ENCODE results near the gene C5orf47. TPM values are rescaled to one million over a fixed set of nuclear protein-coding genes. Genes with fewer than 3 reads are reported as not detected.

The C5orf47 gene
- total RNA-seq, 1 experiment from 2014 or later, result not detected

DNA sequence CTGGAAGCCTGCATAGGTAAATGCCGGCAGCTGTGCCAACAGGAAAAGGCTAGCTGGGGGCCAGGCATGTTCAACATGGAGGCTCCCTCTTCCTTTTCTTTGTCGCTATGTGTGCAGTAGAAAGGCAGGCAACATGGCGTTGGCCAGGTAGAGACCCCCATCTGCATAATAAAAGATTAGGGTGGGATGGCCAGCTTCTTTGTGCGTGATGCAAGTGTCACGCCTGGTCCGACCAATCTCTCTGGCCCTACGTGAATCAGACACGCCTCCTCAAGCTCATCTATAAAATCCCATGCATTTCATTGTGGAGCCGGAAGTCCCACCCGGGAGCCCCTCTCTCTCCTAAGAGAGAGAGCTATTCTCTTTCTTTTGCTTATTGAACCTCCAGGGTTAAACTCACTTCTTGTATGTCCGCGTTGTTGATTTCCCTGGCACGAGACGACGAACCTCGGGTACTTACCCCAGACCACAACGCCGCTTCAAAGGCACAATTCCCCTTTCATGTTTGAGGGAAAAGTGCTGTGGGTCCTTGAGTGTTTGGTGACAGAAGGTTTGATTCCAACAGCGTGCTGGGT lies 25.0 kb upstream of the C5orf47 start:
- BruUV-seq (replicated peaks), result no TSS peak
- Histone ChIP-seq H3K9ac (ENCODE audit: low read length) (no peak overlapping the region), H3K79me2 (ENCODE audit: insufficient read depth, low read length) (no peaks in the 10 kb centered on the region), H3K27ac (ENCODE audit: low read depth, low read length) (no peak overlapping the region), H3K27me3 (ENCODE audit: insufficient read depth, low read length) (no peaks in the 10 kb centered on the region), H3K4me3 (replicated peaks in 1 of 2; ENCODE audit: low read depth in 1 of 2, low read length in 2 of 2) (no peak overlapping the region), H2AFZ (ENCODE audit: low read depth, low read length, poor library complexity, severe bottlenecking) (no peak overlapping the region), H3K9me3 (ENCODE audit: control insufficient read depth in 1 of 2, insufficient read depth in 1 of 2, low read depth in 1 of 2, low read length in 2 of 2) (no peaks in the 10 kb centered on the region), H4K20me1 (ENCODE audit: insufficient read depth) (no peaks in the 10 kb centered on the region), H3K4me1 (ENCODE audit: control insufficient read depth in 1 of 2, insufficient read depth in 2 of 2, low read length in 2 of 2) (no peaks in the 10 kb centered on the region), H3K4me2 (ENCODE audit: low read length) (no peak overlapping the region), H3K9me2 (ENCODE audit: insufficient read depth) (no peaks in the 10 kb centered on the region), H3K36me3 (ENCODE audit: control insufficient read depth in 1 of 2, insufficient read depth in 2 of 2, low read length in 2 of 2) (no peaks in the 10 kb centered on the region)
- ChIA-PET RAD21 (ENCODE audit: low non-redundant PET in 1 of 2, low total read pairs in 2 of 2, uncharacterized antibody in 2 of 2, unreplicated experiment in 2 of 2) (no interaction called here), POLR2A (no interaction called here), CTCF (interaction anchor here (1.1 to 2.4 kb wide), 2 partner anchors 11 to 348 kb away, joined by 3 to 8 read pairs; partner anchors contain the start of gene BOD1)
- intact Hi-C loops (cut with micrococcal nuclease), result no loop called here
- TF ChIP-seq POLR2A (IDR thresholded peaks at IDR 0.05; ENCODE audit: borderline replicate concordance, extremely low read depth, insufficient read depth, insufficient read length) (no peak), SP1 (IDR thresholded peaks at IDR 0.05; ENCODE audit: low read depth) (no peak), TCF7L2 (IDR thresholded peaks at IDR 0.05; ENCODE audit: borderline replicate concordance, extremely low read depth, insufficient read depth, insufficient read length) (peak; percentile 54)
- ATAC-seq (no peak), DNase-seq (ENCODE audit: low read depth, low spot score) (no peak)

DNA sequence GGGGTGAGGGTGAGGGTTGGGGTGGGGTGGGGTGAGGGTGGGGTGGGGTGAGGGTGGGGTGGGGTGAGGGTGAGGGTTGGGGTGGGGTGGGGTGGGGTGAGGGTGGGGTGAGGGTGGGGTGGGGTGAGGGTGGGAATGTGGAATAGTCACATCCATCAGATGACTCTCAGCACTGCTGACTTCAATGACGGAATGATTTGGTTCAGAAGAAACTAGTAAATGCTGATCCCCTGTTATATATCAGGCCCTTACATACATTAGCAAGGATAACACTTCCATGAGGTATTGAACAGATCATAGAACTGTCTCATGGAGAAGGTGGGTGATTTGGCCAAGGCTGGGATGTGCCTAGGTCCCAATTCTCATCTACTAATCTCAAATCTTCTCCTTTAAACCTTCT lies 24.5 kb upstream of the C5orf47 start:
- intact Hi-C loops (cut with micrococcal nuclease), result no loop called here
- Histone ChIP-seq H3K27ac (ENCODE audit: low read depth, low read length) (no peak overlapping the region), H3K9me2 (ENCODE audit: insufficient read depth) (no peaks in the 10 kb centered on the region), H3K9ac (ENCODE audit: low read length) (no peak overlapping the region), H3K79me2 (ENCODE audit: insufficient read depth, low read length) (no peaks in the 10 kb centered on the region), H3K4me1 (ENCODE audit: control insufficient read depth in 1 of 2, insufficient read depth in 2 of 2, low read length in 2 of 2) (no peaks in the 10 kb centered on the region), H4K20me1 (ENCODE audit: insufficient read depth) (no peaks in the 10 kb centered on the region), H3K9me3 (ENCODE audit: control insufficient read depth in 1 of 2, insufficient read depth in 1 of 2, low read depth in 1 of 2, low read length in 2 of 2) (no peaks in the 10 kb centered on the region), H3K36me3 (ENCODE audit: control insufficient read depth in 1 of 2, insufficient read depth in 2 of 2, low read length in 2 of 2) (no peaks in the 10 kb centered on the region), H3K4me2 (ENCODE audit: low read length) (no peak overlapping the region), H2AFZ (ENCODE audit: low read depth, low read length, poor library complexity, severe bottlenecking) (no peak overlapping the region), H3K27me3 (ENCODE audit: insufficient read depth, low read length) (no peaks in the 10 kb centered on the region), H3K4me3 (replicated peaks in 1 of 2; ENCODE audit: low read depth in 1 of 2, low read length in 2 of 2) (no peak overlapping the region)
- no peak for ATAC-seq
- no peak for TF ChIP-seq POLR2A (IDR thresholded peaks at IDR 0.05; ENCODE audit: borderline replicate concordance, extremely low read depth, insufficient read depth, insufficient read length)
- TF ChIP-seq, protein P1, sequence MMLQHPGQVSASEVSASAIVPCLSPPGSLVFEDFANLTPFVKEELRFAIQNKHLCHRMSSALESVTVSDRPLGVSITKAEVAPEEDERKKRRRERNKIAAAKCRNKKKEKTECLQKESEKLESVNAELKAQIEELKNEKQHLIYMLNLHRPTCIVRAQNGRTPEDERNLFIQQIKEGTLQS (IDR thresholded peaks at IDR 0.05), result no peak
- TF ChIP-seq ZNF274 (IDR thresholded peaks at IDR 0.05; ENCODE audit: low read depth, low read length), result no peak
- TF ChIP-seq, protein P2, sequence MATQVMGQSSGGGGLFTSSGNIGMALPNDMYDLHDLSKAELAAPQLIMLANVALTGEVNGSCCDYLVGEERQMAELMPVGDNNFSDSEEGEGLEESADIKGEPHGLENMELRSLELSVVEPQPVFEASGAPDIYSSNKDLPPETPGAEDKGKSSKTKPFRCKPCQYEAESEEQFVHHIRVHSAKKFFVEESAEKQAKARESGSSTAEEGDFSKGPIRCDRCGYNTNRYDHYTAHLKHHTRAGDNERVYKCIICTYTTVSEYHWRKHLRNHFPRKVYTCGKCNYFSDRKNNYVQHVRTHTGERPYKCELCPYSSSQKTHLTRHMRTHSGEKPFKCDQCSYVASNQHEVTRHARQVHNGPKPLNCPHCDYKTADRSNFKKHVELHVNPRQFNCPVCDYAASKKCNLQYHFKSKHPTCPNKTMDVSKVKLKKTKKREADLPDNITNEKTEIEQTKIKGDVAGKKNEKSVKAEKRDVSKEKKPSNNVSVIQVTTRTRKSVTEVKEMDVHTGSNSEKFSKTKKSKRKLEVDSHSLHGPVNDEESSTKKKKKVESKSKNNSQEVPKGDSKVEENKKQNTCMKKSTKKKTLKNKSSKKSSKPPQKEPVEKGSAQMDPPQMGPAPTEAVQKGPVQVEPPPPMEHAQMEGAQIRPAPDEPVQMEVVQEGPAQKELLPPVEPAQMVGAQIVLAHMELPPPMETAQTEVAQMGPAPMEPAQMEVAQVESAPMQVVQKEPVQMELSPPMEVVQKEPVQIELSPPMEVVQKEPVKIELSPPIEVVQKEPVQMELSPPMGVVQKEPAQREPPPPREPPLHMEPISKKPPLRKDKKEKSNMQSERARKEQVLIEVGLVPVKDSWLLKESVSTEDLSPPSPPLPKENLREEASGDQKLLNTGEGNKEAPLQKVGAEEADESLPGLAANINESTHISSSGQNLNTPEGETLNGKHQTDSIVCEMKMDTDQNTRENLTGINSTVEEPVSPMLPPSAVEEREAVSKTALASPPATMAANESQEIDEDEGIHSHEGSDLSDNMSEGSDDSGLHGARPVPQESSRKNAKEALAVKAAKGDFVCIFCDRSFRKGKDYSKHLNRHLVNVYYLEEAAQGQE (IDR thresholded peaks at IDR 0.05; ENCODE audit: low read depth), result no peak
- TF ChIP-seq, protein P3, sequence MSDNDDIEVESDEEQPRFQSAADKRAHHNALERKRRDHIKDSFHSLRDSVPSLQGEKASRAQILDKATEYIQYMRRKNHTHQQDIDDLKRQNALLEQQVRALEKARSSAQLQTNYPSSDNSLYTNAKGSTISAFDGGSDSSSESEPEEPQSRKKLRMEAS (IDR thresholded peaks at IDR 0.05), result no peak
- TF ChIP-seq SRF (IDR thresholded peaks at IDR 0.05; ENCODE audit: low read depth), result no peak
- TF ChIP-seq SP1 (IDR thresholded peaks at IDR 0.05; ENCODE audit: low read depth), result no peak
- TF ChIP-seq ZFX (IDR thresholded peaks at IDR 0.05), result no peak
- TF ChIP-seq FOSL1 (IDR thresholded peaks at IDR 0.05; ENCODE audit: low read depth), result no peak
- TF ChIP-seq EZH2 (IDR thresholded peaks at IDR 0.05), result no peak
- no peak for TF ChIP-seq EGR1 (IDR thresholded peaks at IDR 0.05; ENCODE audit: low read depth)
- no peak for TF ChIP-seq SIN3A (IDR thresholded peaks at IDR 0.05; ENCODE audit: low read depth)
- TF ChIP-seq RAD21 (IDR thresholded peaks at IDR 0.05; ENCODE audit: low read depth), result no peak
- TF ChIP-seq, protein P4, sequence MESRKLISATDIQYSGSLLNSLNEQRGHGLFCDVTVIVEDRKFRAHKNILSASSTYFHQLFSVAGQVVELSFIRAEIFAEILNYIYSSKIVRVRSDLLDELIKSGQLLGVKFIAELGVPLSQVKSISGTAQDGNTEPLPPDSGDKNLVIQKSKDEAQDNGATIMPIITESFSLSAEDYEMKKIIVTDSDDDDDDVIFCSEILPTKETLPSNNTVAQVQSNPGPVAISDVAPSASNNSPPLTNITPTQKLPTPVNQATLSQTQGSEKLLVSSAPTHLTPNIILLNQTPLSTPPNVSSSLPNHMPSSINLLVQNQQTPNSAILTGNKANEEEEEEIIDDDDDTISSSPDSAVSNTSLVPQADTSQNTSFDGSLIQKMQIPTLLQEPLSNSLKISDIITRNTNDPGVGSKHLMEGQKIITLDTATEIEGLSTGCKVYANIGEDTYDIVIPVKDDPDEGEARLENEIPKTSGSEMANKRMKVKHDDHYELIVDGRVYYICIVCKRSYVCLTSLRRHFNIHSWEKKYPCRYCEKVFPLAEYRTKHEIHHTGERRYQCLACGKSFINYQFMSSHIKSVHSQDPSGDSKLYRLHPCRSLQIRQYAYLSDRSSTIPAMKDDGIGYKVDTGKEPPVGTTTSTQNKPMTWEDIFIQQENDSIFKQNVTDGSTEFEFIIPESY (IDR thresholded peaks at IDR 0.05; ENCODE audit: extremely low read depth, insufficient replicate concordance, low read length), result no peak
- TF ChIP-seq ELF1 (IDR thresholded peaks at IDR 0.05; ENCODE audit: borderline replicate concordance, low read depth), result no peak
- no peak for DNase-seq (ENCODE audit: low read depth, low spot score)
- RAD21 ChIA-PET (ENCODE audit: low non-redundant PET in 1 of 2, low total read pairs in 2 of 2, uncharacterized antibody in 2 of 2, unreplicated experiment in 2 of 2), result no interaction called here
- CTCF ChIA-PET, result interaction anchor here (2.4 kb wide), 1 partner anchor 349 kb away, joined by 8 read pairs; the partner anchor contains the start of gene BOD1
- no TSS peak for BruUV-seq (replicated peaks)
- POLR2A ChIA-PET, result no interaction called here

All from HCT116 (cell line).